Measurements from ENCODE around the gene ELAVL1.
"Not testable (repeated sequence)": the region's sequence is repeated elsewhere in the genome, so short reads cannot be mapped to it uniquely, and the experiment has no call there.

ELAVL1 gene

GRCh38 chr19:8033287-8034177 is 28.1 kb upstream of the ELAVL1 start:
- H3K4me1 Mint-ChIP-seq; H3K4me3 Mint-ChIP-seq; H3K9me3 Mint-ChIP-seq; ATAC-seq; H3K36me3 Mint-ChIP-seq (ENCODE audit: low read depth); DNase-seq; H3K27ac Mint-ChIP-seq: not testable (repeated sequence)
- peaks cover 16% of the 10 kb centered on the region for H3K27me3 Mint-ChIP-seq

- no peaks in the 10 kb centered on the region for H3K36me3 Mint-ChIP-seq (ENCODE audit: low read depth)
- ATAC-seq, result no peak
- no peaks in the 10 kb centered on the region for H3K4me1 Mint-ChIP-seq
- DNase-seq, result no peak
- H3K9me3 Mint-ChIP-seq, result no peaks in the 10 kb centered on the region
- H3K27ac Mint-ChIP-seq, result no peak overlapping the region
- H3K4me3 Mint-ChIP-seq, result no peak overlapping the region
- H3K27me3 Mint-ChIP-seq, result peaks cover under 1% of the 10 kb centered on the region
Measured at GRCh38 chr19:8030960-8031359, 25.5 kb upstream of the ELAVL1 start.

- H3K27ac Mint-ChIP-seq, result no peak overlapping the region
- H3K36me3 Mint-ChIP-seq (ENCODE audit: low read depth), result no peaks in the 10 kb centered on the region
- no peaks in the 10 kb centered on the region for H3K27me3 Mint-ChIP-seq
- H3K9me3 Mint-ChIP-seq, result no peaks in the 10 kb centered on the region
- no peak overlapping the region for H3K4me3 Mint-ChIP-seq
- no peak for ATAC-seq
- DNase-seq, result no peak
- H3K4me1 Mint-ChIP-seq, result no peaks in the 10 kb centered on the region
Measured at GRCh38 chr19:8028951-8029491, 23.6 kb upstream of the ELAVL1 start.

- no peak overlapping the region for H3K4me3 Mint-ChIP-seq
- no peaks in the 10 kb centered on the region for H3K36me3 Mint-ChIP-seq (ENCODE audit: low read depth)
- H3K27me3 Mint-ChIP-seq, result no peaks in the 10 kb centered on the region
- no peaks in the 10 kb centered on the region for H3K9me3 Mint-ChIP-seq
- no peak for ATAC-seq
- no peak for DNase-seq
- no peaks in the 10 kb centered on the region for H3K4me1 Mint-ChIP-seq
- no peak overlapping the region for H3K27ac Mint-ChIP-seq
Measured at GRCh38 chr19:8025316-8025715, 19.9 kb upstream of the ELAVL1 start.

- not testable (repeated sequence) for H3K36me3 Mint-ChIP-seq (ENCODE audit: low read depth); H3K27ac Mint-ChIP-seq; H3K4me3 Mint-ChIP-seq; H3K9me3 Mint-ChIP-seq; H3K27me3 Mint-ChIP-seq; ATAC-seq; H3K4me1 Mint-ChIP-seq; DNase-seq
Measured at GRCh38 chr19:8024256-8024655, 18.8 kb upstream of the ELAVL1 start.

GRCh38 chr19:8023371-8023770 is 17.9 kb upstream of the ELAVL1 start:
- ATAC-seq (no peak), DNase-seq (no peak)
- H3K9me3 Mint-ChIP-seq, result no peaks in the 10 kb centered on the region
- no peaks in the 10 kb centered on the region for H3K4me1 Mint-ChIP-seq
- no peak overlapping the region for H3K4me3 Mint-ChIP-seq
- H3K27me3 Mint-ChIP-seq, result no peaks in the 10 kb centered on the region
- H3K27ac Mint-ChIP-seq, result no peak overlapping the region
- H3K36me3 Mint-ChIP-seq (ENCODE audit: low read depth), result no peaks in the 10 kb centered on the region

- no peaks in the 10 kb centered on the region for H3K27me3 Mint-ChIP-seq
- no peak overlapping the region for H3K27ac Mint-ChIP-seq
Measured at GRCh38 chr19:8022275-8022674, 16.8 kb upstream of the ELAVL1 start.

GRCh38 chr19:8021374-8021773 is 15.9 kb upstream of the ELAVL1 start:
- H3K4me3 Mint-ChIP-seq, result no peak overlapping the region
- DNase-seq (no peak), ATAC-seq (no peak)
- H3K27me3 Mint-ChIP-seq, result no peaks in the 10 kb centered on the region
- H3K36me3 Mint-ChIP-seq (ENCODE audit: low read depth), result no peaks in the 10 kb centered on the region
- no peaks in the 10 kb centered on the region for H3K9me3 Mint-ChIP-seq
- H3K27ac Mint-ChIP-seq, result no peak overlapping the region
- H3K4me1 Mint-ChIP-seq, result peaks cover 3% of the 10 kb centered on the region

More at GRCh38 chr19:8022275-8022674, 16.8 kb upstream of the ELAVL1 start:
- peaks cover 3% of the 10 kb centered on the region for H3K4me1 Mint-ChIP-seq
- DNase-seq, result no peak
- ATAC-seq, result no peak
- no peaks in the 10 kb centered on the region for H3K9me3 Mint-ChIP-seq
- no peaks in the 10 kb centered on the region for H3K36me3 Mint-ChIP-seq (ENCODE audit: low read depth)
- no peak overlapping the region for H3K4me3 Mint-ChIP-seq

GRCh38 chr19:8020681-8021080 is 15.2 kb upstream of the ELAVL1 start:
- no peaks in the 10 kb centered on the region for H3K36me3 Mint-ChIP-seq (ENCODE audit: low read depth)
- no peak overlapping the region for H3K27ac Mint-ChIP-seq
- no peaks in the 10 kb centered on the region for H3K9me3 Mint-ChIP-seq
- H3K4me1 Mint-ChIP-seq, result peaks cover 3% of the 10 kb centered on the region
- no peak overlapping the region for H3K4me3 Mint-ChIP-seq
- ATAC-seq, result no peak
- no peaks in the 10 kb centered on the region for H3K27me3 Mint-ChIP-seq
- DNase-seq, result no peak

GRCh38 chr19:8017808-8018207 is 12.4 kb upstream of the ELAVL1 start:
- Mint-ChIP-seq H3K36me3 (ENCODE audit: low read depth) (peaks cover 2% of the 10 kb centered on the region), H3K4me3 (no peak overlapping the region), H3K9me3 (no peaks in the 10 kb centered on the region), H3K4me1 (peaks cover 3% of the 10 kb centered on the region), H3K27ac (no peak overlapping the region), H3K27me3 (no peaks in the 10 kb centered on the region)
- ATAC-seq, result peak; percentile 82
- DNase-seq, result peak; percentile 31

GRCh38 chr19:8004723-8005513 is 523 bp downstream of the ELAVL1 start:
- Mint-ChIP-seq H3K27me3 (no peaks in the 10 kb centered on the region), H3K9me3 (no peaks in the 10 kb centered on the region), H3K27ac (peak overlapping the region; percentile 89), H3K36me3 (ENCODE audit: low read depth) (peaks cover 20% of the 10 kb centered on the region), H3K4me3 (peak overlapping the region; percentile 97), H3K4me1 (peaks cover 45% of the 10 kb centered on the region)
- DNase-seq (peak; percentile 35), ATAC-seq (peak; percentile 11)

- H3K4me1 Mint-ChIP-seq, result peaks cover 49% of the 10 kb centered on the region
- H3K27ac Mint-ChIP-seq, result peak overlapping the region; percentile 89
- ATAC-seq (no peak), DNase-seq (no peak)
- H3K4me3 Mint-ChIP-seq, result peak overlapping the region; percentile 97
- peaks cover 22% of the 10 kb centered on the region for H3K36me3 Mint-ChIP-seq (ENCODE audit: low read depth)
- H3K27me3 Mint-ChIP-seq, result no peaks in the 10 kb centered on the region
- H3K9me3 Mint-ChIP-seq, result no peaks in the 10 kb centered on the region
Measured at GRCh38 chr19:8004001-8004400, 1.4 kb downstream of the ELAVL1 start.

GRCh38 chr19:8001995-8002849 is 3.2 kb downstream of the ELAVL1 start:
- Mint-ChIP-seq H3K27ac (peak overlapping the region; percentile 81), H3K4me1 (peaks cover 57% of the 10 kb centered on the region)

GRCh38 chr19:8001651-8001994 is 3.8 kb downstream of the ELAVL1 start:
- Mint-ChIP-seq H3K36me3 (ENCODE audit: low read depth) (peaks cover 29% of the 10 kb centered on the region), H3K9me3 (no peaks in the 10 kb centered on the region), H3K27ac (peak overlapping the region; percentile 81), H3K4me1 (peaks cover 63% of the 10 kb centered on the region), H3K27me3 (no peaks in the 10 kb centered on the region), H3K4me3 (peak overlapping the region; percentile 80)
- DNase-seq, result no peak
- no peak for ATAC-seq

More at GRCh38 chr19:8001995-8002849, 3.2 kb downstream of the ELAVL1 start:
- no peaks in the 10 kb centered on the region for H3K27me3 Mint-ChIP-seq
- peak; percentile 87 for DNase-seq
- peak overlapping the region; percentile 80 for H3K4me3 Mint-ChIP-seq
- ATAC-seq, result peak; percentile 77
- H3K36me3 Mint-ChIP-seq (ENCODE audit: low read depth), result peaks cover 26% of the 10 kb centered on the region
- H3K9me3 Mint-ChIP-seq, result no peaks in the 10 kb centered on the region
